K562 (cell line): ENCODE measurements around the gene GRB10. TPM values are rescaled to one million over a fixed set of nuclear protein-coding genes. Genes with fewer than 3 reads are reported as not detected.

Experiments
- ATAC-seq: fragments of 200-7000 bp; cut with Tn5 transposase; 3 replicates; pipeline ENCODE4 v1.9.1; 2020; ENCODE audit warnings: moderate library complexity
- BruUV-seq: library from RNA; stranded (reverse); fragments of 400-500 nt; replicated peaks from 2 replicates; lab custom pipeline; 2021; lab: Mats Ljungman, UMichigan
- CTCF ChIA-PET: fragments of 300-600 bp; formaldehyde crosslinking; extraction: SDS; loops from one replicate; lab custom pipeline; 2021; ENCODE audit warnings: low intra/inter-chr PET ratio; lab: Yijun Ruan, JAX
- POLR2A ChIA-PET: fragments of 300-600, 350-650 bp; sonication (Branson Sonifier 250); formaldehyde crosslinking; extraction: SDS; loops from one replicate; lab custom pipeline; 2021; ENCODE audit warnings: antibody characterized with exemption, inconsistent platforms; lab: Yijun Ruan, JAX
- DNase-seq, 4 experiments: peaks; one replicate each; pipeline versions ENCODE4 v3.0.0 to v3.0.0-alpha.2; 2011 to 2018; ENCODE audit warnings: low spot score in 3 of 4, mixed read lengths in 3 of 4; ENCODE audit errors: extremely low read depth in 1 of 4
- FAIRE-seq: peaks from 2 replicates; lab custom pipeline; 2011; peaks lifted over from hg19 to GRCh38; lab: Jason Lieb, UNC
- H2AFZ ChIP-seq: 2 replicates; pipeline ENCODE4 v1.6.0; 2011; ENCODE audit warnings: low read depth, low read length, control low read depth, inconsistent platforms
- H3K27ac ChIP-seq: fragments of 200-600 bp; 3 replicates; pipeline ENCODE4 v1.8.0; 2011; ENCODE audit warnings: low read depth, mild to moderate bottlenecking, control low read depth, inconsistent platforms, low read length, moderate library complexity, mixed read lengths; ENCODE audit errors: extremely low read depth
- H3K27me3 ChIP-seq, 2 experiments: fragments of 300-600 bp in 1 of 2; 2 replicates in 1 of 2; 3 replicates in 1 of 2; pipeline versions ENCODE4 v1.6.0 to v1.8.0; 2011; ENCODE audit warnings: inconsistent platforms in 2 of 2, low read length in 2 of 2, mild to moderate bottlenecking in 1 of 2, mixed read lengths in 1 of 2, moderate library complexity in 1 of 2; ENCODE audit not compliant: control insufficient read depth in 2 of 2, insufficient read depth in 2 of 2
- H3K36me3 ChIP-seq: fragments of 300-600 bp; 3 replicates; pipeline ENCODE4 v1.8.0; 2011; ENCODE audit warnings: mild to moderate bottlenecking, low read length, inconsistent platforms; ENCODE audit not compliant: control insufficient read depth, insufficient read depth
- H3K4me1 ChIP-seq, 2 experiments: fragments of 200-600 bp in 1 of 2; replicated peaks in 1 of 2; 2 replicates in 1 of 2; 3 replicates in 1 of 2; pipeline versions ENCODE4 v1.5.1 to v1.8.0; 2011; ENCODE audit warnings: inconsistent platforms in 2 of 2, low read length in 2 of 2, mild to moderate bottlenecking in 1 of 2, mixed read lengths in 1 of 2, moderate library complexity in 1 of 2; ENCODE audit not compliant: control insufficient read depth in 2 of 2, insufficient read depth in 2 of 2
- H3K4me2 ChIP-seq: 2 replicates; pipeline ENCODE4 v1.6.1; 2011; ENCODE audit warnings: low read length, control low read depth, inconsistent platforms, mixed read lengths; ENCODE audit not compliant: insufficient read depth
- H3K4me3 ChIP-seq: fragments of 200-600 bp; sonication (generic), shearing (Covaris generic); 2 replicates; pipeline ENCODE4 v1.5.1; 2016; ENCODE audit warnings: control low read depth, inconsistent platforms
- H3K79me2 ChIP-seq: fragments of 200-600 bp; 3 replicates; pipeline ENCODE4 v1.8.0; 2011; ENCODE audit warnings: low read length, inconsistent platforms; ENCODE audit not compliant: control insufficient read depth, insufficient read depth
- H3K9ac ChIP-seq, 2 experiments: 2 replicates each; pipeline versions ENCODE4 v1.6.0 to v1.6.1; 2011; ENCODE audit warnings: low read depth in 2 of 2, low read length in 2 of 2, control low read depth in 1 of 2, inconsistent platforms in 1 of 2, mild to moderate bottlenecking in 1 of 2, mixed read lengths in 1 of 2; ENCODE audit not compliant: insufficient read depth in 1 of 2
- H3K9me1 ChIP-seq: one replicate; pipeline ENCODE4 v1.6.0; 2011; ENCODE audit warnings: inconsistent platforms, mild to moderate bottlenecking, low read length, moderate library complexity; ENCODE audit not compliant: control insufficient read depth, insufficient read depth
- H3K9me3 ChIP-seq: replicated peaks from 2 replicates; pipeline ENCODE4 v1.5.1; 2011; ENCODE audit warnings: low read depth, low read length, inconsistent platforms; ENCODE audit not compliant: control insufficient read depth, insufficient read depth
- H4K20me1 ChIP-seq: replicated peaks from 2 replicates; pipeline ENCODE4 v1.6.1; 2011; ENCODE audit warnings: low read length, inconsistent platforms, mixed read lengths; ENCODE audit not compliant: control insufficient read depth, insufficient read depth
- FOSL1 ChIP-seq: fragments of 200-800 bp; sonication (Bioruptor generic); conservative IDR thresholded peaks from 2 replicates; pipeline ENCODE4 v1.6.1; 2016; ENCODE audit warnings: missing genetic modification characterization, missing compliant biosample characterization
- NFATC3 ChIP-seq: fragments of 450-650 bp; IDR thresholded peaks from 2 replicates; pipeline ENCODE4 v1.6.1; 2017; ENCODE audit warnings: mild to moderate bottlenecking
- ZNF274 ChIP-seq: IDR thresholded peaks from 2 replicates; pipeline ENCODE4 v1.6.1; 2011; ENCODE audit warnings: low read depth, mild to moderate bottlenecking, low read length, moderate library complexity, borderline replicate concordance
- WGBS: fragments of 100-300 bp; shearing (Covaris generic); methylation state at CpG from one replicate; pipeline ENCODE4 v1.1.6; 2016; ENCODE audit warnings: low coverage, mixed read lengths; ENCODE audit not compliant: insufficient coverage; ENCODE audit errors: missing lambda C conversion rate; 5-methylcytosine and 5-hydroxymethylcytosine counted together
- in situ Hi-C: fragments of 300-500 bp; cut with MboI; formaldehyde crosslinking; loops from 4 replicates; pipeline ENCODE4 v1.15.0; 2018; ENCODE audit warnings: inconsistent platforms, mixed read lengths
- intact Hi-C: fragments of 100-400 bp; cut with micrococcal nuclease; formaldehyde crosslinking; loops from 2 replicates; pipeline ENCODE4 v1.14.2; 2022
- polyA plus RNA-seq, 8 experiments: library from polyadenylated mRNA; depleted of rRNA in 4 of 8; stranded (reverse) in 5 of 8; unstranded in 3 of 8; fragments of >200 nt; fragmentation: Nextera tagmentation in 2 of 8; fragmentation: Illumina TruSeq in 1 of 8; extraction: Ambion mirVana in 2 of 8; extraction: Trizol in 1 of 8; gene quantifications; 2 replicates each; pipeline versions ENCODE4 v1.2.1 to v1.2.3, GENCODE V29; 2011 to 2014; ENCODE audit warnings: inconsistent platforms in 1 of 8, missing spikeins in 1 of 8
- total RNA-seq, 7 experiments: library from RNA; depleted of rRNA in 6 of 7; stranded (reverse); fragments of >200 nt in 6 of 7; fragmentation: Illumina TruSeq in 2 of 7; extraction: Trizol in 2 of 7; gene quantifications; 2 replicates each; pipeline versions ENCODE4 v1.2.1 to v1.2.3, GENCODE V29; 2011 to 2021; ENCODE audit warnings: low replicate concordance in 1 of 7
- TF ChIP-seq, protein P1 (sequence below): fragments of 250-450 bp; sonication (Bioruptor Pico); IDR thresholded peaks from 2 replicates; pipeline ENCODE4 v1.8.0; 2022; ENCODE audit warnings: inconsistent platforms

The GRB10 gene
- total and polyA plus RNA-seq, 9 of the 15 experiments (the other 6 are each of a cell fraction or from before 2014, with no cell fraction given), result 8.9 to 88.5 (median 40.7) TPM

DNA sequence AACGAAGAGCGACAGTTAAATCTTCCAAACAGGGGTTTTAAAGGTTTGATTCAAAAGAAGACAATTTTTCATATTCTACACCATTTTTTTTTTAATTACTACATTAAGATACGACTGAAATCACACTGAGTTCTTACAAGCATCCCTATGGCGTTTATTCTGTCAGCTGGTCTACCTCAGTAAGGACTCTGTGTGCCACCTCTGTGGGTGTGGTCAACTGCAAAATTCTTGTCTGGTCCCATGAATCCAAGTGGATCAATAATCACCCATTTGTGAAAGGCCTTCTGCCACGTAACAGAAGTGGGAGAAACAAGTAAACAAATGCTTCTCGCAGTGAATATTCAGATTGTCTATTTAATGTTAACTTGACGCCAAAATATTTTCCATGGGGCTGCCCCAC lies 104.1 kb downstream of the GRB10 start:
- H4K20me1 ChIP-seq, result peaks cover 17% of the 10 kb centered on the region; the same call in 1 of the 2 replicates
- no peak for DNase-seq
- WGBS, result 80% methylated on average over 7 of the region's 7 CpGs
- TF ChIP-seq, protein P1, sequence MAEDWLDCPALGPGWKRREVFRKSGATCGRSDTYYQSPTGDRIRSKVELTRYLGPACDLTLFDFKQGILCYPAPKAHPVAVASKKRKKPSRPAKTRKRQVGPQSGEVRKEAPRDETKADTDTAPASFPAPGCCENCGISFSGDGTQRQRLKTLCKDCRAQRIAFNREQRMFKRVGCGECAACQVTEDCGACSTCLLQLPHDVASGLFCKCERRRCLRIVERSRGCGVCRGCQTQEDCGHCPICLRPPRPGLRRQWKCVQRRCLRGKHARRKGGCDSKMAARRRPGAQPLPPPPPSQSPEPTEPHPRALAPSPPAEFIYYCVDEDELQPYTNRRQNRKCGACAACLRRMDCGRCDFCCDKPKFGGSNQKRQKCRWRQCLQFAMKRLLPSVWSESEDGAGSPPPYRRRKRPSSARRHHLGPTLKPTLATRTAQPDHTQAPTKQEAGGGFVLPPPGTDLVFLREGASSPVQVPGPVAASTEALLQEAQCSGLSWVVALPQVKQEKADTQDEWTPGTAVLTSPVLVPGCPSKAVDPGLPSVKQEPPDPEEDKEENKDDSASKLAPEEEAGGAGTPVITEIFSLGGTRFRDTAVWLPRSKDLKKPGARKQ (CRISPR knock-in tag), result no peak
- TF ChIP-seq ZNF274, result no peak
- no peak overlapping the region for H3K4me3 ChIP-seq
- H3K4me2 ChIP-seq, result no peak overlapping the region
- peaks cover 22% of the 10 kb centered on the region; the same call in 2 of the 3 replicates for H3K36me3 ChIP-seq
- ChIA-PET CTCF (interaction anchor here (0.6 to 0.7 kb wide), 3 partner anchors 463 to 586 kb away, joined by 3 to 4 read pairs (median 3); partner anchors contain the start of gene ZPBP), POLR2A (no interaction called here)
- H2AFZ ChIP-seq, result no peak overlapping the region
- BruUV-seq, result no TSS peak
- H3K27ac ChIP-seq, result no peak overlapping the region
- no peak for ATAC-seq
- FAIRE-seq, result no peak
- H3K27me3 ChIP-seq, result no peaks in the 10 kb centered on the region
- in situ Hi-C loops, result no loop called here
- no peak overlapping the region for H3K9ac ChIP-seq
- no peaks in the 10 kb centered on the region for H3K9me3 ChIP-seq
- peaks cover 33% of the 10 kb centered on the region; the same call in 2 of the 3 replicates for H3K79me2 ChIP-seq
- intact Hi-C loops, result loop anchor here (5.0 kb wide), 1 partner anchor 211 kb away; no protein-coding TSS in a partner anchor
- no peaks in the 10 kb centered on the region for H3K9me1 ChIP-seq
- no peaks in the 10 kb centered on the region for H3K4me1 ChIP-seq

DNA sequence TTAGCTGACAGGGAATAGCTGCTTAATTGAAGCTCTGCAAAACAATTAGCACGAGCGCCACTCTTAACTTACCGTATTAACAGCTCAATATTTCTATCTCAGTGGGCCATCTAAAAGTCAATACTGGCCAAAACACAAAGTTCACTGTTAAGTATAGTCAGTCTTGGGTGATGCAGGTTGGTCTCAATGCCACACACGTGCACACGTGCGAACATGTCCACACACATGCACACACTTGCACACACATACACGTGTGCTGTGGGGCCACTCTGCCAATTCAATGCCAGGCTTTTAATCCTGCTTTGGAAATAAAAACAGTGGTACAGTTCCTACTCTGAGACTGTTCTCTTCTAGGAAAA lies 105.1 kb downstream of the GRB10 start:
- in situ Hi-C loops (no loop called here), intact Hi-C loops (loop anchor here (5.0 kb wide), 1 partner anchor 210 kb away; no protein-coding TSS in a partner anchor)
- peaks cover 29% of the 10 kb centered on the region; the same call in 2 of the 3 replicates for H3K79me2 ChIP-seq
- H3K27ac ChIP-seq, result no peak overlapping the region
- no peaks in the 10 kb centered on the region for H3K27me3 ChIP-seq
- POLR2A ChIA-PET, result no interaction called here
- peaks cover 18% of the 10 kb centered on the region; the same call in 1 of the 2 replicates for H4K20me1 ChIP-seq
- H3K4me2 ChIP-seq, result no peak overlapping the region
- DNase-seq (no peak), ATAC-seq (no peak), FAIRE-seq (peak; percentile 51)
- H3K4me1 ChIP-seq, result no peaks in the 10 kb centered on the region
- 92% methylated on average over 7 of the region's 7 CpGs for WGBS
- BruUV-seq, result no TSS peak
- H3K9me1 ChIP-seq, result no peaks in the 10 kb centered on the region
- no peak overlapping the region for H3K9ac ChIP-seq
- CTCF ChIA-PET, result interaction anchor here (0.7 kb wide), 1 partner anchor 585 kb away, joined by 3 read pairs; the partner anchor contains the start of gene ZPBP
- no peak overlapping the region for H2AFZ ChIP-seq
- peaks cover 25% of the 10 kb centered on the region; the same call in 2 of the 3 replicates for H3K36me3 ChIP-seq
- H3K4me3 ChIP-seq, result no peak overlapping the region
- no peaks in the 10 kb centered on the region for H3K9me3 ChIP-seq
- TF ChIP-seq FOSL1 (tag), result no peak
- TF ChIP-seq NFATC3, result no peak
